GM18517 (cell line): Measurements from ENCODE around the gene IFT81.
"Not testable (repeated sequence)": the region's sequence is repeated elsewhere in the genome, so short reads cannot be mapped to it uniquely, and the experiment has no call there.

Experiments
- ATAC-seq: cut with Tn5 transposase; IDR thresholded peaks from one replicate; pipeline ENCODE4 v1.9.1; 2021; ENCODE audit warnings: mild to moderate bottlenecking, moderate library complexity; ENCODE audit not compliant: unreplicated experiment

Gene IFT81, protein sequence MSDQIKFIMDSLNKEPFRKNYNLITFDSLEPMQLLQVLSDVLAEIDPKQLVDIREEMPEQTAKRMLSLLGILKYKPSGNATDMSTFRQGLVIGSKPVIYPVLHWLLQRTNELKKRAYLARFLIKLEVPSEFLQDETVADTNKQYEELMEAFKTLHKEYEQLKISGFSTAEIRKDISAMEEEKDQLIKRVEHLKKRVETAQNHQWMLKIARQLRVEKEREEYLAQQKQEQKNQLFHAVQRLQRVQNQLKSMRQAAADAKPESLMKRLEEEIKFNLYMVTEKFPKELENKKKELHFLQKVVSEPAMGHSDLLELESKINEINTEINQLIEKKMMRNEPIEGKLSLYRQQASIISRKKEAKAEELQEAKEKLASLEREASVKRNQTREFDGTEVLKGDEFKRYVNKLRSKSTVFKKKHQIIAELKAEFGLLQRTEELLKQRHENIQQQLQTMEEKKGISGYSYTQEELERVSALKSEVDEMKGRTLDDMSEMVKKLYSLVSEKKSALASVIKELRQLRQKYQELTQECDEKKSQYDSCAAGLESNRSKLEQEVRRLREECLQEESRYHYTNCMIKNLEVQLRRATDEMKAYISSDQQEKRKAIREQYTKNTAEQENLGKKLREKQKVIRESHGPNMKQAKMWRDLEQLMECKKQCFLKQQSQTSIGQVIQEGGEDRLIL

DNA sequence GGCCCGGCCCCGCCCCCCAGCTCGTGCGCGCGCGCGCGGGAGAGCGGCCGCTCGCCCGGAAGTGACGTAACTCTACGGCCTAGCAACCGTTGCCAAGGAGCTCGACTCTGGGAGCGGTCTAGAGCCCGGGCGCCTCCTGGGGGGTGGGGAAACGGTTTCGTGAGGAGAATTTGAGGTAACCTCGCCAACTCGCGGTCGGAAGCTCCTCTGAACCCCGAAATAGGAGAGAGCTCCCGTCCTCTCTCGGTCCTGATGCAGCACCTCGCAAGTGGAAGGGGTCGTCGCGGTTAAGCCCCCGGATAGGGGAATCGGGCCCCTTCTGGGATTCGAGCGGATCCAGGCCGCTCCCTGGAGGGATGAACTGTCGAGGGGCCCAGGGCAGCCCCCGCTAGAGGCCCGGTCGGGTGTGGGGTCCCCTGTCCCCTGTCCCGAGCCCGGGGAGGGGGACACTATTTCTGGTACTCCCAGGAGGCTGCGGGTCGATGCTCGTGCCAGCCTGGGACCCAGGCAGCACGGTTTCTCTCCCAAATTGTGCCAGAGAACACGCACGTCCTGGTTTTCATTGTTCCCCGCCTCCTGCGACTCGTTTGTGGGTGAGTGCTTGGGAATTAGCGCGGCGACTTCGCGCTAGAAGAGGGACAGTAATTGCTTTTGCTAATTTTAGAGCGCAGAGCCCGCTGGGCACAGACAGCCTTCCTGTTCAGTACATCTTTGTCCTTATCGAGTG lies at the start of gene IFT81:
Gene IFT81 (plus strand): TSS at position 89 of the 727 bp plus-strand sequence. CDS start 3,024 bp downstream, outside the sequence.
- no peak for ATAC-seq

DNA sequence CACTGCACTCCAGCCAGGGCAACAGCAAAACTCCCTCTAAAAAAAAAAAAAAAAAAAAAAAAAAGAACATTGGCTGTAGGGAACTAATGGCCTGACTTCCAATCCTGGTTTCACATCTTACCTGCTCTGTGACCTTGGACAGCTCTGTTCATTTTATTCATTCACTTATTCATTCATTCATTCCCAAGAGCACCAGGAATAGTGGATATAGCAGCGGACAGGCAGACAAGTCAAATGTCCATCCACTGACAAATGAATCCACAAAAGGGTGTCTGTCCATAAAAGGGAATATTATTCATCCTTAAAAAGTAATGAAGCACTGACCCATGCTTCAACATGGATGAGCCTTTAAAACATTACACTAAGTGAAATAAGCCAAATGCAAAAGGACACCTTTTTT lies 48.3 kb upstream of the IFT81 start:
- ATAC-seq: no peak

DNA sequence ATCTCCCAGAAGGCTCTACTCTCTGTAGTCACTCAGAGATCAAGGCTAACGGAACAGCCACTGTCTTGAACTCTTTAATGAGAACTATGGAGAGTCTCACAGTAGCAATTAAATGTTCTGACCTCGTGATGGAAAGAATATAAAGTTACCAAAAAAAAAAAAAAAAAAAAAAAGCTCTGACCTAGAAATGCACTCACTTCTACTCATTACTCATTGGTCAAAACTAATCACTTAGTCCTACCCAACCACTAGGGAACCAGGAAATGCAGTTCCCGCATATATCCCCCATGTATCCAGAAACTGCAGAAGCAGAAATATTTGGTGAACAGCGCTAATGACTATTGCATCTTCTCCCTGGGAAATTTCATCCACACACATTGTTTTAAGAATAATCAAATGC lies 46.4 kb upstream of the IFT81 start:
- no peak for ATAC-seq

DNA sequence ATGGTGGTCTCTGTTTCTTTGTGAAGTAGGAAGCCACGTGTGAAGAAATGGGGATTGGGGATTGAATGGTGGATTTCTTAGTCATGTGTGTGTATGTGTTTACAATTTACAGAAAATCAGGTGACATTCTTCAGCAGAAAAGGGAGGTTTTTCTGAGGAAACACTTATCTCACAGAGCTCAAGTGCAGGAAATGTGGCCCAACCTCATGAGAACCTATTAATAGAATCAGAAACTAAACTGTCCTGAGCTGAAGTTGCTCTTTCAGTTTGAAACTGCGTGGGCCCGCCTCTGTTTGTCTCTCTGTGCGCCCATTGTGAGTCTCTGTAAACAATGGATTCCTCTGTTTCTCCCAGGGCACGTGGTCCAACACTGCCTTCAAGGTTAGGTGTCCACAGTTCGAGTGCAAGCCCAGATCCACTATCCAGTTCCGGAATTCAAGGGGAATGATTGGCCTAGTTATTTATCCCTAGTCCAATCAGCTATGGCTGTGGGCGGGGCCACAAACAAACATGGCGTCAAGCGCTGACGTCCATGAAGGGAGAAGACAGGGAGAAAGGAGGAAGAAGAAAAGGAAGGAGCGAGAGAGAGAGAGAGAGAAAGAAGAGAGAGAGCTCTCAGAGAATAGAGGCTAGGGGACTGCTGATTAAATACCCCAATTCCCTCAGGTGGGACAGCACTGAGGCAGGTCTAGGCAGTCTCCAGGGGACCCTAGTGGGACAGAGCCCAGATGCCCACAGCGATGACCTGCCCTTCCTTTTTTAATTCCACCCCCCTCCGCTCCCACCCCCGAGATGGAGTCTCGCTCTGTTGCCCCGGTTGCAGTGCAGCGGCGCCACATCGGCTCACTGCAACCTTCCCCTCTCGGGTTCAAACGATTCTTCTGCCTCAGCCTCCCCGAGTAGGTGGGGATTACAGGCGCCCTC lies 44.4 kb upstream of the IFT81 start:
- ATAC-seq: peak; percentile 86

DNA sequence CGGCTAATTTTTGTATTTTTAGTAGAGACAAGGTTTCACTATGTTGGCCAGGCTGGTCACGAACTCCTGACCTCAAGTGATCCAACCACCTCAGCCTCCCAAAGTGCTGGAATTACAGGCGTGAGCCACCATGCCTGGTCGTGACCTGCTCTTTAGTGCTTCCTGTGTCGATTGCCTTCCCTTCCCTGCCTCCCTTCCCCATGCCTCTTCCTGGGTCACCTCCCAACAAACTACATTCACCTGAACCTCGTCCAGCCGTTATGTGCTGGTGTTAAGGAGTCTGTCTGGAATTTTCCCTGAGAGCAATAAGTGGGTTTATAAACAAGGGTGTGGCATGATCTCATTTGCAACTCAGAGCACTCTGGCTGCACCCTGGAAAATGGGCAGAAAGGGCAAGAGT lies 43.7 kb upstream of the IFT81 start:
- ATAC-seq: no peak

DNA sequence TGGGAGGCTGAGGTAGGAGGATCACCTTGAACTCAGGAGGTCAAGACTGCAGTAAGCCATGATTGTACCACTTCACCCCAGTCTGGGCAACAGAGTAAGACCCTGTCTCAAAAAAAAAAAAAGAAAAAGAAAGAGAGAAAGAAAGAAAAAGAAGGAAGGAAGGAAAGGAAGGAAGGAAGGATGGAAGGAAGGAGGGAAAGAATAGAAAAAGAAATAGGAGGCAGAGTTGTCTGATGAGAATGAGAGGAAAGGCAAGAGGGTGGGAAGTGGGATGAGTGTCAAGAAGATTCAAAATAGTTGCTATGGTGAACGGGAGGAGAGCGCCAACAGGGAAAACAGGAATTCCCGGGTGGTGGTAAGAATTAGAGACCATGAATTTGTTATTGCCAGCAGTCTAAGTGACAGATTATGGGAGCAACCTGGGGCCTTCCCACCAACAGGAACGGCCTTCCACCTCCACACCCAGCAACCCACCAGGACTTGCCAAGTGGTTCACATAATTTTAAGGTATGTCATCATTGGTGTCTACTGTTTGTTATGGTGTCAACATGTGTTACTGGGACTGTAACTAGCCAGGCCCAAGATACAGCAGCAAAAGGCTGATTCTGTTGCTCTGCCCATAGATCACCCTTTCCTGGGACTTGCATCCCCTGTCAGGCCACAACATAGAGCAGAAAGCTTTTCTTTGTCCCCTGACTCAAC lies 39.7 kb upstream of the IFT81 start:
- no peak for ATAC-seq

DNA sequence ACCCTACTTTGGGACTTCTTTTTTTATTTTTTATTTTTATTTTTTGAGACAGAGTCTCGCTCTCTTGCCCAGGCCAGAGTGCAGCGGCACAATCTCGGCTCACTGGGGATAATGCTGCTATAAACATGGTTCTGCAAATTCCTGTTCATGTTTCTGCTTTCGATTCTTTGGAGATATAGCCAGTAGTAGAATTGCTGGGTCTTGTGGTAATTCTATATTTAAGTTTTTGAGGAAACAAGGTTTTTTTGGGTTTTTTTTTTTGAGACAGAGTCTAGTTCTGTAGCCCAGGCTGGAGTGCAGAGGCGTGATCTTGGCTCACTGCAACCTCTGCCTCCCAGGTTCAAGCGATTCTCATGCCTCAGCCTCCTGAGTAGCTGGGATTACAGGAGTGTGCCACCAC lies 35.9 kb upstream of the IFT81 start:
- ATAC-seq: not testable (repeated sequence)

DNA sequence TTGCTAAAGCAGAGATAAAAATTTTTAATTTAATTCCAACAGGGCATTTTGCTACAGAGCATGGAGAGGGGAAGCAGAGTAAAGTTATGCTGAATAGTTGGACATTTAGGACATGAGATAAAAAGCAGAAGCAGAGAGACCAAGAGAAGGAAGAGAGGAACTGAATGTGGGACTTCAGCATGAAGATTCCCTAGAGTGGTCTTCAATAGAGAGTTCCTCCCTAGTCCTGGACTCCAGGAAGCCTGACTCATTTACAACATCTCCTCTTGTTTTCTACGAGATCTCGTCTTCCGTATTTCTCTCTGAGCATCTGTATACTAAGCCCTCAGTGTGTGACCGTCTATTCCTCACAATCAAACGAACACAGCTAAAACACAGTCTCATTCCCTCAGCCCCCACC lies 35.2 kb upstream of the IFT81 start:
- ATAC-seq: no peak

DNA sequence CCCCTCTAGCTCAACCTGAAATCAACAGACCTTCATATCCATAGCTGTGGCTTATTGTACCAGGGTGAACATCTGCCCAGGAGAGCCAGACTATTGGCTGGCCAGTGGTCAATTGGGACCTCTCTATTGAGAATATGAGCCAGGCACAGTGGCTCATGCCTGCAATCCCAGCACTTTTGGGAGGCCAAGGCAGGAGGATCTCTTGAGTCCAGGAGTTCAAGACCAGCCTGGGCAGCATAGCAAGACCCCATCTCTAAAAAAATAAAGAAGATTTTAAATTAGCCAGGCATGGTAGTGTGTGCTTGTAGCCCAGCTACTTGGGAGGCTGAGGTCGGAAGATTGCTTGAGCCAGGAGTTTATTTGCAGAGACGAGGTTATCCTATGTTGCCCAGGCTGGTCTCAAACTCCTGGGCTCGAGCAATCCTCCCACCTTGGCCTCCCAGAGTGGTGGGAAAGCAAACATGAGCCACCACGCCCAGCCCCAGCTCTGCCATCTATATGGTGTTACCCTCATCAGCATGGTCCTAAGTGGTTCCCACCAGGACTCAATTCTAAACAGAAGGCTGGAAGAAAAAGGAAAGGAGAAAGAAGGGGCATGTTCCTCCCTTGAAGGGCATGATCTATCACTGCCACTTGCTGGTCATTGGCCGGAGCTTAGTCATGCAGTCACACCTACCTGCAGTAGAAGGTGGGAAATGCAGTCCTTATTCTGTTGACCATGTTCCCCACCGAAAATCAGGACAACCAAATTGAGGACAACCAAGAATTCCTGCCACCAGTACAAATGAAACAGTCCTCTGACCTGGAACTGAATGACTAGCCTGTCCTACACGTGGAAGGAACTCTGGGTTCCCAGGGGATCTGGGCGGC lies 33.7 kb upstream of the IFT81 start:
- no peak for ATAC-seq

DNA sequence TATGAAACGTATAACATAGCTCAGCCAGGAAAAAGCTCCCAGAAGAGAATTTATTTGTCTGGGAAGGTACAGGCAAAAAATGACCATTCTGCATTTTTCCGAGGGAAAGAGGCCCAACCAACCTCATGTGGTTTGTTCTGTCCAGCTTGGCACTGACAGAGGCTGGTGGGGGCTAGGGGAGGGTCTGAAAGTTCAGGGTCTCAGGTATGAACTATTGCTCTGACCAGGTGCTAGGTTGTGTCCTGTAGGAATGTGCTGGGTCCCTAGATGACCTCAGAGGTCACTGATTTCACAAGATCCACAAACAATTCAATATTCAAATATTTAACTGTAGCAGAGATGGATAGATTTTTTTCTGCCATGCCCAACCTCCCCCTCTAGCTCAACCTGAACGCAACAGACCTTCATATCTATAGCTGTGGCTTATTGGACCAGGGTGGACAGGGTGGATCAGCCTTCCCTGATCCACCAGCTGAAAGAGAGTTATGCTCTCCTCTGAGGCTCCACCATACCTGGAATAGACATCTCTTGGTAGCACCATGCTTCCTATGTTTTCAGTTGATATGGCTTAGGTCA lies 32.9 kb upstream of the IFT81 start:
- ATAC-seq: no peak

DNA sequence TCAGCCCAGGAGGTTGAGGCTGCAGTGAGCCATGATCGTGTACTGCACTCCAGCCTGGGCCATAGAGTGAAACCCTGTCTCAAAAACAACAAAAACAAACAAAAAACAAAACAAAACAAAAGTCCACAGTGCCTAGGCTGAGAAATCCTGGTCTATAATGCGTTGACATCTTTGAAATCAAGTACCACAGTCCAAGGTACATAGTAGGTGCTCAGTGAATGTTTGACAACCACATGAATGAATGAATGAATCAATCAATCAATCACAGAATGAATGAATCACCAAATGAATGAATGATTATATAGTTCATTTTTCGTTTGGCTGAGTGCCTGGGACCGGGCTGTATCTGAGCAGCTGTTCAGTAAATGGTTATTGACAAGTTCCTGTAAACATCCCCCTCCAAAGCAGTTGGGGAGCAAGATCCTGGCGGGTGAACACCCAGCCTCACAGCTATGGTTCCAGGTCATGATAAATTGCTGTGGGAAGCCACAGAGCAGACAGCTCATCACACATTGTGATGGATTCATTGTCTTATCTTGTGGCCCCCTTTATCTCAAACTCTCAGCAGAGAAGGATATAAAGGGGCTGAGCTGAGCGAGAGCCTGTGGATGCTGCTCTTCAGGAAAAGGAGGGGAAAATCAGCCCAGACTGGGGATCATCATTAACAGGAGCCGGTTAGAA lies 30.4 kb upstream of the IFT81 start:
- ATAC-seq: no peak

DNA sequence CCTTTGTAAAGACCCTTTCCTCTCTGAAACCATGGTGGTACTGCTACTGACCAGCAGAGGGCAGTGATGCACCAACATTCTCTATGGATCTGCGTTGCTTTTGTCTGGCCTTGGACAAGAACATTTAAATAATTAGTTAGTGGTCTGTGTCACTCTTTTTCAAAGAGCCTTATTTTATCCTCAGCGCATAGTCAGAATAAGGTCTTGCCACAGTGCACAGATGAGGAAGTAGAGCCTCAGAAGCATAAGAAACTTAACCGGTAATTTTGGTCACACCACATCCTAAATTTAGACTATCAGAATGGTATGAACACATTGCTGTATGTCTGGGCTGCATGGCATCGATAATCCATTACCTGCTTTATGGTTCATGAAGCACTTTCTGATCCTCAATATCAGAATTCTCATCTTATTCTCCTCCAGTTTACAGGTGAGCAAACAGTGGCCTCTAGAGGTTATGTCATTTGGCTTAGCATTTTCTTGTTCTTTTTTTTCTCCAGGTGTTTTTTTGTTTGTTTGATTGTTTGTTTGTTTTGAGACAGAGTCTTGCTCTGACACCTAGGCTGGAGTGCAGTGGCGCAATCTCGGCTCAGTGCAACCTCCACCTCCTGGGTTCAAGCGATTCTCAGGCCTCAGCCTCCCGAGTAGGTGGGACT lies 23.7 kb upstream of the IFT81 start:
- ATAC-seq: peak; percentile 90

DNA sequence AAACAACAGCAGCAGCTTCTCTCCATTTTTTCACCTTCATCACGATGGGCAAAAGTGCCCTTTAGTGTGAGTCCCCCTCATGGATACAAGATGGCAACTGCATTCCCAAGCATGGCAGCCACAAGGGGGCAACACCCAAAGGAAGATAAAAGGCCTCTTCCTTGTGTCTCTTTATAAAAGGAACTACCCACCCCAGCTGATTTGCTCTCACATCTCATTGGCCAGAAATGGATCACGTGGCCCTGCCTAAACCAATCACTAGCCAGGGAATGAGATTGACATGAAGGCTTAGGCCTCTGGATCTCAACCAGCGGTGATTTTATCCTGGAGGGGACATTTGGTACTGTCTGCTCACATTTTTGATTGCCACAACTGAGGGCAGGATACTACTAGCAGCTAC lies 21.9 kb upstream of the IFT81 start:
- ATAC-seq: no peak

DNA sequence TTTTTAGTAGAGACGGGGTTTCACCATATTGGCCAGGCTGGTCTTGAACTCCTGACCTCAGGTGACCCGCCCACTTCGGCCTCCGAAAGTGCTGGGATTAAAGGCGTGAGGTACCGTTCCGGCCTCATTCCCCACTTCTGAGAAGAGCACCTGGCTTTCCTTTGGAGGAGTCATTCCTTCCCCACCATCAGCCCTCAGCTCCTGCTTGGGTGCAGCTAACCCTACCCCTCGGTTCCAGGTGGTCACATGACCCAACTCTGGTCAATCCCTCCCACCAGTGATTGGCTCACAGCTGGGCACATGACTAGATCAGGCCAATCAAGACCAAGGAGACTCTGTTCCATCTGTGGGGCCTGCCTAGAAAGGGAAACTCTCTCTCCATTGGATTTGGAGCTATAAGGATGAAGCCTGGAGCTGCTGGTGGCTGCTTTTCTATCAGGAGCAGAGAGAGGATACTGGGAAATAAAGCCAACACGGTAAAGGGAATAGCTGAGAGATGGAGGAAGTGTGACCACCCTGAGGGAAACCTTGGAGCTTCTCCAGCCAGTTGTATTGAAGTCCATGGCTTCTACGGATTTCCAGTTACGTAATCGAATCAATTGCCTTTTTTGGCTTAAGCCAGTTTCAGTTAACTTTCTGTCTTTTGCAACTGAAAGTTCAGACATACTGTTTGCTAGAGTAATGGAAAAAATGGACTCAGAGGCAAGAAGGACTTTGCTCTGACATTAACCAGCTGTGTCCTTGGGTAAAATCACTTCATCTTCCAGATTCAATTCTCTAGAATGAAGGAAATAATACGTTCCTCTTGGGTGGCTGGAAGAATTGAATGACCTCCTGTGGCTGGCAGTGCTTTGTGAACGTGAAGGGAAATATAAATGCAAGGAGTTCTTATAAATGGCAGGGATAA lies 19.7 kb upstream of the IFT81 start:
- ATAC-seq: no peak

DNA sequence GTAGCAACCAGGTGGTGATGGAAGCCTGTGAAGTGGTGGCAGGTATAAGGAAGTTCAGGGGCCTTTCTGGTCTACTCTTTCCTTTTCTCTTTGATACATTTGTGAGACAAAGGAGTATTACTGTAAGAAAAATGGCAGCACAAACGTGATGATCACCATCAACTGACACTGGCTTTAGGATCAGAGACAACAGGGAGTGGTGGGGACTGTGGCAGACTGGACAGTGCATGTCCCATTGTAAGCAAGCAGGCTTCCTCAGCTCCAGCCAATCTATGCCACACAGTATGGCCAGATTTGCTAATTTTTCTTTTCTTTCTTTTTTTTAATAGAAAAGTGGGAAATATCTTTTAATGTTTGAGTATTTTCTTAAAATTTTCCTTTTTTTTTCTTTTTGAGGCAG lies 19.0 kb upstream of the IFT81 start:
- no peak for ATAC-seq

DNA sequence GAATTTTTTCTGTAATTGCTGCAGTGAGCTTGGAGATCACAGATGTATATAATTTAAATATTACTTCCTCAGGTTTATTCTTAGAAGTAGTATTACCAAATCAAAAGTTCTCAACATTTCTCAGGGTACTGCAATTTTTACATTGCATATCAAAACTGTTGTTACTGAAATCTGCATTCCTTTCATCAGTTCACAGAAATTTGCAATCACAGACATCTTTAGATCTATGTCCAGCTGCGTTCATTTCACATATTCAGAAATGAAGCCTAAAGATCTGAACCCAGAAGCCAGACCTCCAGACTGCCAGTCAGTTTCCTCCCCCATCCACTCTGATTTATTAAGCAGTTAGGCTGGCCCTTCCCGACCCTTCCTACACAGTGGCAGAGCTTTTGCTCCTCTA lies 18.2 kb upstream of the IFT81 start:
- no peak for ATAC-seq
